ACC112 (cell line): ENCODE data around the gene AKAP13.

Source experiments
- H2AFZ ChIP-seq: fragments of 200-600 bp; sonication (generic); one replicate; pipeline ENCODE4 v1.6.0; 2017; ENCODE audit warnings: antibody characterized with exemption, low read length; ENCODE audit not compliant: unreplicated experiment
- H3K27ac ChIP-seq: fragments of 200-600 bp; sonication (generic); 2 replicates; pipeline ENCODE4 v1.5.1; 2014; ENCODE audit warnings: low read depth, mild to moderate bottlenecking, antibody characterized with exemption, low read length, moderate library complexity
- H3K27me3 ChIP-seq: fragments of 200-600 bp; sonication (generic); 2 replicates; pipeline ENCODE4 v1.6.1; 2014; ENCODE audit warnings: mild to moderate bottlenecking, antibody characterized with exemption, low read length, moderate library complexity, mixed read lengths; ENCODE audit not compliant: insufficient read depth
- H3K36me3 ChIP-seq: fragments of 200-600 bp; sonication (generic); 2 replicates; pipeline ENCODE4 v1.6.1; 2016; ENCODE audit warnings: mild to moderate bottlenecking, antibody characterized with exemption, low read length, moderate library complexity, mixed read lengths; ENCODE audit not compliant: insufficient read depth
- H3K4me1 ChIP-seq: fragments of 200-600 bp; sonication (generic); one replicate; pipeline ENCODE4 v1.6.1; 2016; ENCODE audit warnings: low read length, mixed read lengths; ENCODE audit not compliant: insufficient read depth, unreplicated experiment, control insufficient read depth
- H3K4me3 ChIP-seq: fragments of 200-600 bp; sonication (generic); 2 replicates; pipeline ENCODE4 v1.5.1; 2014; ENCODE audit warnings: mild to moderate bottlenecking, low read depth, low read length
- H3K79me2 ChIP-seq: fragments of 200-600 bp; sonication (generic); one replicate; pipeline ENCODE4 v1.6.0; 2016; ENCODE audit warnings: low read length; ENCODE audit not compliant: control insufficient read depth, unreplicated experiment, insufficient read depth

The AKAP13 gene

DNA sequence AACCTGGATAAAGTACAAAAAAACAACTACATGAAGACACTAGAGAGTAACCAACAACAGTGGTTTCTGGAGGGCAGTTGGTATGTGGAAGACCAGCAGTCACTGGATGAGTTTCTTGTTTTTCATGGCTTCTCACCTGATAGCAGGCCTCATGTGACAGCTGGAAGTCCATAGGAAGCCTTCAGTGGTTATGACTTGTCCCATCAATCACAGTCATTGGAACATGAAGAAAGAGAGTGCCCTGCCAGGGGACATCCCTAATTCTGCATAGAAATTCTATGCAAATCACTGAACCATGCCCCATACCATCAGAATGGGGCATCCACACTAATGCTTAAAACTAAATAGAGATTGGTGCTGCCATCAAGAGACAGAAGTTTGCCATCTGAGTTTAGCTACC, 81.6 kb downstream of the AKAP13 start:
- Histone ChIP-seq H3K36me3 (no peaks in the 10 kb centered on the region), H3K4me3 (no peak overlapping the region), H3K27ac (no peak overlapping the region), H3K27me3 (no peaks in the 10 kb centered on the region), H2AFZ (no peak overlapping the region), H3K79me2 (peaks cover 37% of the 10 kb centered on the region), H3K4me1 (no peaks in the 10 kb centered on the region)

DNA sequence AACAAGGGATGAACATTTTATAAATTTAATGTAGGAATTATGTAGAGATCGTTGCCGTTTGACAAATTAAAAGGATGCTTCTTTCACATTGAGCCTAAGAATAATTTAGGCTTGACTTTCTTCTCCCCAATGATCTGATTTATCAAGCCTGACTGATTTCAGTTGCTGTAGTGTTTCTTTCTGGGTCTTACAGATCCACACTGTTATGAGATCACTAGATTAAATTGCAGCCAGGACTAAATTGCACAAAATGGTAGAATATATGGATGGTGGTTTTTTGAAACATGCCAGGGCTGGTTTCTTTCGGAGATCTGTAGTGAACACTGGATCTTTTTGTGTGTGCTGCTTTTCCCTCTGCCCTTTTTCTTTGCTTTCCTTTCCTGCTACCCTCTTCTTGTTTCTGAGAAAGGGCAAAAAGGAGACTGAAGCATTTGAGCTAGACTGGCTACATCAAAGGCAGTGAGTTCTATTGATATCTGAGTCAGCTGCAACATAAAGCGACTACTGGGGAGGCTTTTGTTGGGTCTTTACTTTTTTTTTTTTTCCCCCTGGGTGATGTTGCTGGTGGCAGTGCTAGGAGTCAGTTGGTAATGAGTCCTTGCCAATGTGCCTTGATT, 83.0 kb downstream of the AKAP13 start:
- no peaks in the 10 kb centered on the region for H3K27me3 ChIP-seq
- no peaks in the 10 kb centered on the region for H3K4me1 ChIP-seq
- no peak overlapping the region for H3K27ac ChIP-seq
- H3K79me2 ChIP-seq, result peaks cover 45% of the 10 kb centered on the region
- no peak overlapping the region for H3K4me3 ChIP-seq
- no peaks in the 10 kb centered on the region for H3K36me3 ChIP-seq
- H2AFZ ChIP-seq, result no peak overlapping the region

DNA sequence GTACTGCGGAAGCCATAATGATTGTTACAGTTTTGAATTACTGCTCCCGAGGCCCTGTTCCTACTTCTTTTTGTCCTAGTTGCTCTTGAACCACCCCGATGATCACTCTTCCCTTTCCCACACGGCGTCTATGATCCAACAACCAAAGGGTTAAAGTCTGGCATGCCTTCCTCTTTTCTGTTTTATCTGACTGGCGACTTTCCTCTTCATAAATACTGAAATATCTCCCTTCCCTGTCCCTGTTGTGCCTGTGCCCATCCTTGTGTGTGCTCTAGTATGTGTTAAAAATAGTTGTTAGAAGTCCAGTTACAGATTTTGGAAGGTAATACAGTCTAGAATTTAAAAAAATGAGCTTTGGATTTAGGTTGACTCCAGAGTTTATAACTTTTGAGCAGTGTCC, 83.6 kb downstream of the AKAP13 start:
- H3K79me2 ChIP-seq, result peaks cover 50% of the 10 kb centered on the region
- H3K4me3 ChIP-seq, result no peak overlapping the region
- H3K4me1 ChIP-seq, result no peaks in the 10 kb centered on the region

DNA sequence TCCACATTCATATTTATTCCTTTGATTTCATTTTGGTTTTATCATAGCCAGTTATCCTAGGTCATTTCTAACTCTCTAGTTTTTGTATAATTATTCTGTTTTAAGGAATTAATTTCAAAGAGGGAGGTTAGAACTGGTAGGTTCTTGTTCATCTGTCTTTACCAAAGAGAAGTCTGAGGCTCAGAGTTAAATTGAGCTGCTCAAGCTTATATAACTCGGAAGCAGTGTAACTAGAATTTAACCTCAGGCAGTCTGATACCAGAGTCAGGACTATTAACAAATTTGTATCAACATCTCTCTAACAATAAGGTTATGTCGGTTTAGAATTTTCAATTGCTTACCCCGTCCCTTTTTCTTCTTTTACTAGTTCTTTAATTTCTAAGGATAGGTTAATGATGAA, 84.1 kb downstream of the AKAP13 start:
- H3K79me2 ChIP-seq, result peaks cover 55% of the 10 kb centered on the region
- H3K27ac ChIP-seq, result no peak overlapping the region
- no peaks in the 10 kb centered on the region for H3K36me3 ChIP-seq
- no peak overlapping the region for H3K4me3 ChIP-seq
- H2AFZ ChIP-seq, result no peak overlapping the region
- H3K27me3 ChIP-seq, result no peaks in the 10 kb centered on the region
- H3K4me1 ChIP-seq, result no peaks in the 10 kb centered on the region

More for the DNA sequence above, 83.6 kb downstream of the AKAP13 start:
- Histone ChIP-seq H2AFZ (no peak overlapping the region), H3K36me3 (no peaks in the 10 kb centered on the region), H3K27ac (no peak overlapping the region), H3K27me3 (no peaks in the 10 kb centered on the region)

DNA sequence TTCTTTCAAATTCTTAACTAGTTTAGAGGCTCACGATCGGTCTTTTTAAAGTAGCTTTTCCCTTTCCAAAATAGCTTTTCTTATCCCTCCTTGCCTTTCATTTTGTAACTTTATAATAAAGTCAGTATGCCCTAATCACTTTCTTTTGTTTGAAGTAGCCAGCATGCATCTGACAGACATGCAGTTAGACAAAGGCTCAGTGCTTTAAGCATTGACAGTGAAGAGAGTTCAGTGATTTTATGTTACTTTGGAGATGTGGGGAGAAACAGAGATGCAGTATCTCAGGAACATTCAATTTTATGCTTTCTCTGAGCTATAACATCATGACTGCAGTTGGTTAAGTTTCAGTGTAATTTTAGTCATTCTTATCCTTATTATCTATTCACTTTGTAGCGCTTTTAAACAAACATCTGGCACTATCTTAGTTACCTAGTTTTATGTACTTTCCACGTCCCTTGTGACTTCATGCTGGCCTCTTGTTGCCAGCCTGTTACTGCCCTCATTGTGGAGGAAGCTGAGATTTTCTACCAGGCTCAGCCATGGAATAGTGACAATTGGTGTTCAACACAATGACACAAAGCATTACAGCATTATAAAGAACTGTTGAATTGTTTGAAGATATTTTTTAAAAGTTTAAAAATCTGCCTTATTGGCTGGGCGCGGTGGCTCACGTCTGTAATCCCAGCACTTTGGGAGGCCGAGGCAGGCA, 90.3 kb downstream of the AKAP13 start:
- Histone ChIP-seq H3K4me1 (peaks cover 18% of the 10 kb centered on the region), H3K4me3 (no peak overlapping the region), H3K27me3 (no peaks in the 10 kb centered on the region), H3K79me2 (peaks cover 64% of the 10 kb centered on the region), H2AFZ (no peak overlapping the region), H3K27ac (no peak overlapping the region), H3K36me3 (no peaks in the 10 kb centered on the region)

DNA sequence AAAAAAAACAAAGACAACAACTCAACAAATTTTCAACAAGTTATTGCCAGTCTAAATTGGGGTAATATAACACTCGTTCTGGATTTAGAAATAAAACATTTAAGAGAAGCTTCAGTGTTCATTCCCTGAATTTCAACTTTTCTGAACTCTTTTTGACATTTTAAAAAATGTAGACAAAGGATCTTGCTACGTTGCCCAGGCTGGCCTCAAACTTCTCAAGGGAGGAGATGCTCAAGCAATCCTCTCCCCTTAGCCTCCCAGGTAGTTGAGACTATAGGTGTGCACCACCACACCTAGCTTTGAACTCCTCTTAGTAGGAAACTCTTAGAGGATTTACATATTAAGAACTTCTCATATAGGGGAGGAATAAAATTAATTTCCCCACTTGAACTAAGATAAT, 91.9 kb downstream of the AKAP13 start:
- no peak overlapping the region for H3K4me3 ChIP-seq
- H3K27ac ChIP-seq, result no peak overlapping the region
- peaks cover 18% of the 10 kb centered on the region for H3K4me1 ChIP-seq
- H2AFZ ChIP-seq, result no peak overlapping the region
- H3K36me3 ChIP-seq, result no peaks in the 10 kb centered on the region
- peaks cover 74% of the 10 kb centered on the region for H3K79me2 ChIP-seq
- H3K27me3 ChIP-seq, result no peaks in the 10 kb centered on the region

DNA sequence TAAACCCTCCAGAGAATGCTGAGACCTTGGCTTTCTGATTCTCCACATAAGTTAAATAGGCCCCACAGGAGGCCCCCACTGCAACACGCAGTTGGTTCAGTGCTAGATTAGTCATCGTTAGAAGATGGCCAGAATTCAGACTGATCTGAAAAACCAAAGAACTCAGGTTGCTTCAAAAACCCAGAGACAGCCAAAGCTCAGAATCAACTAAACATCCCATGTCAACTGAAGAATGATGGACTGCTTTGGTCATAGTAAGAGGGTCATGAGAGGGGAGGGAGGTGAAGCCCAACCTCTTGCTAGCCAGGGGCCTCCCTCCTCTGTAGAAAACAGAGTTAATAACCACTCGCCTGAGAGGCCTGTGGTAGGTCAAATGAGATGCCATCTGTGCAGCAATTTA, 93.1 kb downstream of the AKAP13 start:
- no peak overlapping the region for H3K27ac ChIP-seq
- no peaks in the 10 kb centered on the region for H3K27me3 ChIP-seq
- H3K4me1 ChIP-seq, result peaks cover 26% of the 10 kb centered on the region
- H3K36me3 ChIP-seq, result no peaks in the 10 kb centered on the region
- H3K79me2 ChIP-seq, result peaks cover 70% of the 10 kb centered on the region
- H3K4me3 ChIP-seq, result no peak overlapping the region
- no peak overlapping the region for H2AFZ ChIP-seq

DNA sequence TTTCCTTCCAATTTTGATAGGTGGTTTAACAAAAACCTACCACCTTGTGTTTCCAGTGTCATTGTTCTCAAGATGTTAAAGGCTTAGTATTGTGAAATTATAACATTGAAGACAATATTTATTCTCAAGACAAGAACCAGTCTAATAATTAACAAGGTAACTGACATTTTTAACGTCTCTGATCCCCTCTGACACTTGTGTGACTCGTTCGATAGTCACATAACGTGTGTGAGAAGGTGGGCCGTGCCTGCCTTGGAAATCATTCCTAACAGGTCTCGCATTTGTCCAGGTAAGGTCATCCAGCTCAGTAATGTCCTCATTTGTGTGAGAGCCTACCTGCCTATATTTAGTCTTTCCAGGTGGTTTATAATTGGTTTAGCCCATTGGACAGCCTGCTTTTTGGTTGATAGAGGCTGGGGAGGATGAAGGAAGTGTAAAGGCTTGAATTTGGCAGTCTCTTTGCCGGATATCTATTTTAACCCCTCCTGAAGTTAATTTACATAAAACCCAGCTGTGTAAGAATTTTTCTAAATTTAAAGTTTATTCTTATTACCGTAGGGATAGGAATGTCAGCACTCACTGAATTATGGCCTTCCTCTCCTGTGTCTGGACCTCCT, 94.4 kb downstream of the AKAP13 start:
- H3K4me1 ChIP-seq, result peaks cover 39% of the 10 kb centered on the region
- peaks cover 70% of the 10 kb centered on the region for H3K79me2 ChIP-seq
- no peaks in the 10 kb centered on the region for H3K27me3 ChIP-seq
- no peak overlapping the region for H2AFZ ChIP-seq
- H3K4me3 ChIP-seq, result no peak overlapping the region
- H3K27ac ChIP-seq, result no peak overlapping the region
- no peaks in the 10 kb centered on the region for H3K36me3 ChIP-seq

DNA sequence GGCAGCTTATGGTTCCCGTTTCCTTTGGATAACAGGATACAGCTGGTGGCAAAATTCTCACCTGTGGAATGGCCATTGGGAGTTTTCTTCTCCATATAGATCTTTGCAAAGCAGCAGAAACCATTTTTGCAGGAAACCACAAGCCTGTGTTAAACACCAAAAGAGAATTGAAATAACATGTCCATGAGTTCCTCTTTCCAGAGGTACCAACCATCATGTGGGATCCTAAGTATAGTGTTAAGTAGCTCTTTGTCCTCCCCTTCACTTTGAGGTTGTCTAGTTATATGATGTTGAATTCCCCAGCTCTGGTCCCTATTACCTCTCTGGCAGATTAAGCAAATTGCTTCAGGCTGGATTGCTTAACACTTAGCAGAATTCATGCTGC, 94.9 kb downstream of the AKAP13 start:
- peaks cover 71% of the 10 kb centered on the region for H3K79me2 ChIP-seq
- no peak overlapping the region for H3K27ac ChIP-seq
- peaks cover 39% of the 10 kb centered on the region for H3K4me1 ChIP-seq
- H3K4me3 ChIP-seq, result no peak overlapping the region
- no peaks in the 10 kb centered on the region for H3K27me3 ChIP-seq
- H3K36me3 ChIP-seq, result no peaks in the 10 kb centered on the region
- no peak overlapping the region for H2AFZ ChIP-seq

DNA sequence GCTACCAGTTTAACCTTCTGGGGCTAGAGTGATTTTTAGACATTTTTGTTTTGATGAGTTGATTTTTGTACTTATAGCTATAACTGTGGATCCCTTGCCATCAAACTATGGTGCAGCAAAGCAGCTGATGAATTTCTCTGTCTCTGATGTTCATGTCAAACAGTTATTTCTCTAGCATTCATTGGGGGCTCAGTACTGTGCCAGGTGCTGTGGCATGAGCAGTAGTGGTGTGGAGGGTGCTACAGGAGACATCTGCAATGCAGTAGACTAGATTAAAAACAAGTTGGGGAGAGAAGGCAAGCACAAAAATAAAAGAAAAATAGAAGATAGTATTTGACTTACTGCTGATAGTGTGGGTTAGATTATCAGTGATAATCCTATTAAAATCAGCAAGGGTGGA, 95.3 kb downstream of the AKAP13 start:
- Histone ChIP-seq H3K79me2 (peaks cover 71% of the 10 kb centered on the region), H3K27me3 (no peaks in the 10 kb centered on the region), H3K36me3 (no peaks in the 10 kb centered on the region), H3K4me1 (peaks cover 39% of the 10 kb centered on the region), H3K27ac (no peak overlapping the region), H3K4me3 (no peak overlapping the region), H2AFZ (no peak overlapping the region)

DNA sequence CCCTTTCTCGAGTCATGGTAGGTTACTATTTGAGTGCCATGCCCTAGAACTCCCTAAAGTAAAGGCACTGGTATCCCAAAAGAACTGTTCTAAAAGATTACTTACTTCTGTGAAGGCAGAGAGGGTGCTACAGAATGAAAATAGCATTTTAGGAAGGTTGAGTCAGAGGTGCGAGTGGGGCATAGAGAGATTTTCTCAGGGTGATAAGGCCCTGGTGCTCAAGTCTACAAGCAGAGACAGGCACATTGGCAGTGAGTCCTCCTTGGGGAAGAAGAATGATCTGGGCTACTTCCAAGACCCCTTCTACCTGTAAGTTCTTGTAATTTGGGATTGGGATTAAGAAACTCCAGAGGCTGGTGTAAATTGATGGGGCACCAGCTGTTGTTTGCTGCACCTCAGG, 96.7 kb downstream of the AKAP13 start:
- no peak overlapping the region for H3K4me3 ChIP-seq
- peaks cover 39% of the 10 kb centered on the region for H3K4me1 ChIP-seq
- H3K27ac ChIP-seq, result no peak overlapping the region
- peaks cover 79% of the 10 kb centered on the region for H3K79me2 ChIP-seq
- no peak overlapping the region for H2AFZ ChIP-seq
- H3K36me3 ChIP-seq, result no peaks in the 10 kb centered on the region
- H3K27me3 ChIP-seq, result no peaks in the 10 kb centered on the region
